Measurements from ENCODE around the gene LIG1. TPM values are rescaled to one million over a fixed set of nuclear protein-coding genes. Genes with fewer than 3 reads are reported as not detected.
"Not testable (repeated sequence)": the region's sequence is repeated elsewhere in the genome, so short reads cannot be mapped to it uniquely, and the experiment has no call there.

The LIG1 gene
- total RNA-seq, 1 donor from 2014 or later: 4.7 TPM

- no peak for DNase-seq (ENCODE audit: low spot score)
Measured at GRCh38 chr19:48085076-48085475, 85.1 kb downstream of the LIG1 start.

DNA sequence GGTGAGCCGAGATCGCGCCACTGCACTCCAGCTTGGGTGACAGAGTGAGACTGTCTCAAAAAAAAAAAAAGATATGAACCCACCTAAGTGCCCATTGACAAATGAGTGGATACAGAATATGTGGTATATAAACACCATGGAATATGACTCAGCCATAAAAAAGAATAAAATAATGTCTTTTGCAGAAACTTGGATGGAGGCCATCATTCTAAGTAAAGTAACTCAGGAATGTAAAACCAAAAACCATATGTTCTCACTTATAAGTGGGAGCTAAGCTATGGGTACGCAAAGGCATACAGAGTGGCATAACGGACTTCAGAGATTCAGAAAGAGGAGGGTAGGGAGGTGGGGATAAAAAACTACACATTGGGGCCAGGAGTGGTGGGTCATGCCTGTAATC lies 89.0 kb downstream of the LIG1 start:
- DNase-seq (ENCODE audit: low spot score): no peak

DNA sequence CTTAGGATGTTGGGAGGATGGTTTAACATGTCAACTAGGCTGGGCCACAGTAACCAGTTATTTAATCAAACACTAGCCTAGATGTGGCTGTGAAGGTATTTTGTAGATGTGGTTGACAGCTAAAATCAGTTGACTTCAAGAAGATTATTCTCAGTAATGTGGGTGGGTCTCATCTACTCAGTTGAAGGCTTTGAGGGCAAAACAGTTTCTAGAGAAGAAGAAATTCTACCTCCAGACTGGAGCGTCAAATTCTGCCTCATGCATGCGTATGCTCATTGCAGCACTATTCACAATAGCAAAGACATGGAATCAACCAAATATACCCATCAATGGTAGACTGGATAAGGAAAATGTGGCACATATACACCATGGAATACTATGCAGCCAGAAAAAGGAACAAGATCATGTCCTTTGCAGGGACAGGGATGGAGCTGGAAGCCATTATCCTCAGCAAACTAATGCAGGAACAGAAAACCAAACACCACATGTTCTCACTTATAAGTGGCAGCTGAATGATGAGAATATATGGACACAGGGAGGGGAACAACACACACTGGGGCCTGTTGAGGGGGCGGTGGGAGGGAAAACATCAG lies 99.9 kb downstream of the LIG1 start:
- not testable (repeated sequence) for DNase-seq (ENCODE audit: low spot score)

- DNase-seq (ENCODE audit: low spot score): no peak
Measured at GRCh38 chr19:48069435-48069834, 100.7 kb downstream of the LIG1 start.

Other genes starting within 250 kb of the LIG1 start
- gene BSPH1, start 178.2 kb downstream of the LIG1 start, total RNA-seq: not detected
- gene ELSPBP1, start 175.7 kb downstream of the LIG1 start, total RNA-seq: not detected
- gene CABP5, start 126.3 kb downstream of the LIG1 start, total RNA-seq: not detected
- gene PLA2G4C, start 59.5 kb downstream of the LIG1 start, total RNA-seq: 7.1 TPM
- 5.3 TPM for gene ZSWIM9, start 336 bp upstream of the LIG1 start, total RNA-seq
- gene CARD8, start 85.6 kb upstream of the LIG1 start, total RNA-seq: 57.6 TPM
- 0.87 TPM for gene ZNF114, start 99.7 kb upstream of the LIG1 start, total RNA-seq
- 91.4 TPM for gene EMP3, start 155.2 kb upstream of the LIG1 start, total RNA-seq
- 5.8 TPM for gene TMEM143, start 193.6 kb upstream of the LIG1 start, total RNA-seq
- not detected for gene SYNGR4, start 194.0 kb upstream of the LIG1 start, total RNA-seq
- gene KDELR1, start 221.2 kb upstream of the LIG1 start, total RNA-seq: 113 TPM
- 0.48 TPM for gene GRIN2D, start 223.3 kb upstream of the LIG1 start, total RNA-seq